Stimulated activated CD4-positive, alpha-beta T cell treated with anti-CD3 and anti-CD28 coated beads, TNF-alpha, amount 100 ng/mL, for 48 hours (primary cell): ENCODE results near the gene JAKMIP2.
"Not testable (repeated sequence)": the region's sequence is repeated elsewhere in the genome, so short reads cannot be mapped to it uniquely, and the experiment has no call there.

Experiments
- DNase-seq, 3 donors: peaks; one replicate each; pipeline ENCODE4 v3.0.0-alpha.2; 2020; ENCODE audit warnings: low read depth in 3 of 3

JAKMIP2 gene

GRCh38 chr5:147658293-147658932, 124.1 kb downstream of the JAKMIP2 start:
- DNase-seq = no peak

- no peak for DNase-seq
These were observed 133.9 kb downstream of the JAKMIP2 start for GRCh38 chr5:147648597-147648996.

- no peak for DNase-seq
These were observed 137.3 kb downstream of the JAKMIP2 start for GRCh38 chr5:147645197-147645596.

GRCh38 chr5:147644460-147644859, 138.1 kb downstream of the JAKMIP2 start:
- no peak for DNase-seq

GRCh38 chr5:147643142-147643541, 139.4 kb downstream of the JAKMIP2 start:
- DNase-seq = no peak

GRCh38 chr5:147642666-147643065, 139.9 kb downstream of the JAKMIP2 start:
- no peak for DNase-seq

- no peak for DNase-seq
These were observed 143.2 kb downstream of the JAKMIP2 start for GRCh38 chr5:147639321-147639720.

GRCh38 chr5:147636729-147636984, 145.9 kb downstream of the JAKMIP2 start:
- no peak for DNase-seq

- no peak for DNase-seq
These were observed 146.4 kb downstream of the JAKMIP2 start for GRCh38 chr5:147635882-147636728.

GRCh38 chr5:147635439-147635838, 147.1 kb downstream of the JAKMIP2 start:
- not testable (repeated sequence) for DNase-seq

- no peak for DNase-seq
These were observed 149.4 kb downstream of the JAKMIP2 start for GRCh38 chr5:147633173-147633572.

- no peak for DNase-seq
These were observed 151.0 kb downstream of the JAKMIP2 start for GRCh38 chr5:147631428-147632003.

GRCh38 chr5:147629196-147629595, 153.3 kb downstream of the JAKMIP2 start:
- no peak for DNase-seq

GRCh38 chr5:147628058-147628895, 154.3 kb downstream of the JAKMIP2 start:
- peak; percentile 16 to 41 (median 18) for DNase-seq

- no peak for DNase-seq
These were observed 156.1 kb downstream of the JAKMIP2 start for GRCh38 chr5:147626464-147626863.

- no peak for DNase-seq
These were observed 161.5 kb downstream of the JAKMIP2 start for GRCh38 chr5:147621016-147621415.

GRCh38 chr5:147619281-147619878, 163.1 kb downstream of the JAKMIP2 start:
- DNase-seq = no peak

- DNase-seq = no peak
These were observed 164.7 kb downstream of the JAKMIP2 start for GRCh38 chr5:147617711-147618350.

GRCh38 chr5:147617191-147617606, 165.3 kb downstream of the JAKMIP2 start:
- DNase-seq = no peak

- DNase-seq = no peak
These were observed 166.1 kb downstream of the JAKMIP2 start for GRCh38 chr5:147616421-147616820.

- DNase-seq = no peak
These were observed 169.2 kb downstream of the JAKMIP2 start for GRCh38 chr5:147613359-147613758.
